Subcutaneous abdominal adipose tissue (tissue), 5 donors: ENCODE data around the gene TLR6.

Source experiments
- H3K27ac ChIP-seq: one replicate; pipeline ENCODE4 v1.7.0; 2013; ENCODE audit warnings: low read depth, mild to moderate bottlenecking, inconsistent platforms, low read length, moderate library complexity
- H3K27me3 ChIP-seq, 5 donors: one replicate each; pipeline ENCODE4 v1.7.0; 2013; ENCODE audit warnings: low read length in 5 of 5, inconsistent platforms in 1 of 5; ENCODE audit not compliant: control insufficient read depth in 5 of 5, insufficient read depth in 4 of 5
- H3K36me3 ChIP-seq, 5 donors: one replicate each; pipeline ENCODE4 v1.7.0; 2013; ENCODE audit warnings: low read length in 5 of 5; ENCODE audit not compliant: control insufficient read depth in 5 of 5, insufficient read depth in 5 of 5
- H3K4me1 ChIP-seq, 5 donors: one replicate each; pipeline ENCODE4 v1.7.0; 2013; ENCODE audit warnings: low read length in 5 of 5, mild to moderate bottlenecking in 3 of 5, moderate library complexity in 1 of 5; ENCODE audit not compliant: control insufficient read depth in 5 of 5, insufficient read depth in 5 of 5
- H3K4me3 ChIP-seq, 5 donors: one replicate each; pipeline ENCODE4 v1.7.0; 2013; ENCODE audit warnings: low read length in 5 of 5, low read depth in 1 of 5
- H3K9ac ChIP-seq, 5 donors: one replicate each; pipeline ENCODE4 v1.7.0; 2013; ENCODE audit warnings: low read length in 5 of 5, mild to moderate bottlenecking in 4 of 5, moderate library complexity in 3 of 5
- H3K9me3 ChIP-seq, 5 donors: one replicate each; pipeline ENCODE4 v1.7.0; 2013; ENCODE audit warnings: low read length in 5 of 5; ENCODE audit not compliant: control insufficient read depth in 5 of 5
- donor health status: healthy.
- donor health status: healthy.
- donor health status: healthy.
- donor health status: healthy.
- donor health status: healthy.

Gene TLR6

DNA sequence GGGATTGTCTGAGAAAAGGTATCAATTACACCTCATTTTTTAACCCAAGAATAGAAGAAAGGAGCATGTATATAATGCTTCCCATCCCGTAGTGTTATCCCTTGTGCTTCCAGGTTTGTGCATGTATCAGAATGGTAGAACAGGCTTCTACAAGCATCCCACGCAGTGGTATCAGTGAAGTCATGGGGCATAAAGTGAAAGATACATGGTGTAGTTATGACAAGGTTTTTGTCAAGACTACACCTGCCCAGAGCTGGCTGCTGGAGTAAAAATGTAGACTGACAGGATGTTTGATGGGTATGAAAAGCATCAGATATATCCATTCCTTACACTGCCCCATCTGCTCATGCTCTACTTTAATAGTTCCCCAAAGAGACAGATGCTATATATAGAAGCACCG is 61.5 kb downstream of the TLR6 start:
- Histone ChIP-seq H3K4me3 (no peak overlapping the region), H3K27ac (no peak overlapping the region), H3K27me3 (no peaks in the 10 kb centered on the region), H3K36me3 (peaks cover 4 to 24% (median 16%) of the 10 kb centered on the region in 5 donors), H3K4me1 (peaks cover 0 to 3% (median 0%) of the 10 kb centered on the region in 5 donors), H3K9me3 (peaks cover 0 to 13% (median 0%) of the 10 kb centered on the region in 5 donors), H3K9ac (no peak overlapping the region)

DNA sequence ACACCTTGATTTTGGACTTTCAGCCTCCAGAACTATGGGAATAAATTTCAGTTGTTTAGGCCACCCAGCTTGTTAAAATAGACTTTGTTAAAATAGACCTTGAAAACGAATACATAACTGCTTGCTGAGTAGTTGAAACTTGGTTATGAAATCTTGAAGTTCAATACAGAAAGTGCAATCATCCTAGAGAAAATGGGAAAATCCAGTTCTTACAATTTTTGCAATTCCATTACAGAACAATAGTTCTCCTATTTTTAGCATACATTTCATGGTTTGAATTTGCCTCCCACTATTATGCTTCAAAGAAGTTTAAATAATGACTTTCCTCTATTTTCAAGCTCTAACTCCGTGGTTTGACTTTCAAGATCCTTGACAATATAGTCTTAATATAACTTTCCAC is 62.6 kb downstream of the TLR6 start:
- Histone ChIP-seq H3K4me1 (peaks cover 0 to 3% (median 0%) of the 10 kb centered on the region in 5 donors), H3K9ac (no peak overlapping the region), H3K4me3 (no peak overlapping the region), H3K27ac (no peak overlapping the region), H3K9me3 (peaks cover 0 to 10% (median 0%) of the 10 kb centered on the region in 5 donors), H3K27me3 (no peaks in the 10 kb centered on the region), H3K36me3 (peaks cover 0 to 17% (median 9%) of the 10 kb centered on the region in 5 donors)

DNA sequence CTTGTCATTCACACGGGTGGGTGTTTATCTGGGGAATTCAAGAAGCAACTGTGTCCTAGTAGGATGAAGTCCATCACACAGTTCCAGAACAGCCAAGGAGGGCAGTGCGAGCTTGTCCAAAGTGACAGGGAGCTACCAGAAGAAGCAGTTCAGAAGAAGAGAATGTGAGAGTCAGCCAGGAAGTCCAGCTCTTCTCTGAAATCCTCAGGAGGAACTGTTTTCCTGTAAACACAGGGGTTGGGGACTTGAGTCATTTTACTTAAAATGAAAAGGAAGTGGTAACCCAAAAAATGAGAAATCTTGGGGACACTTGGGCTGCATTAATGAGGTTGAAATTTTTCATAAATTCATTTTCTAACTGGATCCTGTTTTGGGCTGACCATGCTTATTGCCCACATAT is 65.6 kb downstream of the TLR6 start:
- Histone ChIP-seq H3K9ac (no peak overlapping the region), H3K36me3 (peaks cover 0 to 5% (median 0%) of the 10 kb centered on the region in 5 donors), H3K4me3 (no peak overlapping the region), H3K27me3 (no peaks in the 10 kb centered on the region), H3K27ac (no peak overlapping the region), H3K9me3 (peaks cover 0 to 10% (median 0%) of the 10 kb centered on the region in 5 donors), H3K4me1 (peaks cover 0 to 3% (median 0%) of the 10 kb centered on the region in 5 donors)

DNA sequence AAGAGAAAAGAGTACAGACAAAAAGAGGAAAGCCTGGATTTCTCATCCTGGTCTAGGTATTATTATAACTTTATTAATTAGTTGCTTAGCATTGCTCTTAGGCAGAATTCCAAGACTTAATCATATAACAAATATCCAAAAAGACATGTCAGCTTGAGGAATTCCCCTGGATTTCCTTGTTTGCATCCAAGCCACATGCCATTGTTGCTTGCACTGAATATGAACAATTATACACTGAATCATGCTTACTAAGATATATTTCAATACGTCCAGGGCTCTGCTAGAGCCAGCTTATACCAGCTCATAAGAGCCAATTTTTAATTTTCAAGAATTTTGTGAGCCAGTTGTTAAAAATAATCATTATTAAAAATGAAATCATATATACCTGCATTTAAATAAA is 68.3 kb downstream of the TLR6 start:
- H3K27ac ChIP-seq = no peak overlapping the region

DNA sequence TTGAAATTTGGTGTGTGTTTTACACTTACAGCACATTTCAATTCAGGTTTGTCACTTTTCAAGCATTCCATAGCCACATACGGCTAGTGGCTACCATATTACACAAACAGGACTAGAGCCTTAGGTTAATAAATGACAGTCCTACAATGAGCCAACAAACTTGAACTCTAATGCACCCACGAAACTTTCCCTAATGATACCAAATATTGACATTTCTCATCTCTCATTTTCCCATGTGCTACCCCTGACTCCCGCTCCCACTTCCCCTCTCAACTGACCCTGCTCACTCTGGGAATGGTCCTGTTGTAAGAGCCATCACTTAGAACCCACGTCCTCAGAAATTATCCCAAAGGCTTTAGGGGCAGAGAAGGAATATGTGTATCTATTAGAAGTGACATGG is 68.9 kb downstream of the TLR6 start:
- no peak overlapping the region for H3K4me3 ChIP-seq
- H3K9ac ChIP-seq = no peak overlapping the region
- H3K4me1 ChIP-seq = peaks cover 0 to 5% (median 0%) of the 10 kb centered on the region in 5 donors
- H3K27me3 ChIP-seq = no peaks in the 10 kb centered on the region
- no peaks in the 10 kb centered on the region for H3K36me3 ChIP-seq
- no peaks in the 10 kb centered on the region for H3K9me3 ChIP-seq
- no peak overlapping the region for H3K27ac ChIP-seq

More for the DNA sequence above, 68.3 kb downstream of the TLR6 start:
- Histone ChIP-seq H3K36me3 (no peaks in the 10 kb centered on the region), H3K9ac (no peak overlapping the region), H3K27me3 (no peaks in the 10 kb centered on the region), H3K4me1 (peaks cover 0 to 3% (median 0%) of the 10 kb centered on the region in 5 donors), H3K4me3 (no peak overlapping the region), H3K9me3 (no peaks in the 10 kb centered on the region)

DNA sequence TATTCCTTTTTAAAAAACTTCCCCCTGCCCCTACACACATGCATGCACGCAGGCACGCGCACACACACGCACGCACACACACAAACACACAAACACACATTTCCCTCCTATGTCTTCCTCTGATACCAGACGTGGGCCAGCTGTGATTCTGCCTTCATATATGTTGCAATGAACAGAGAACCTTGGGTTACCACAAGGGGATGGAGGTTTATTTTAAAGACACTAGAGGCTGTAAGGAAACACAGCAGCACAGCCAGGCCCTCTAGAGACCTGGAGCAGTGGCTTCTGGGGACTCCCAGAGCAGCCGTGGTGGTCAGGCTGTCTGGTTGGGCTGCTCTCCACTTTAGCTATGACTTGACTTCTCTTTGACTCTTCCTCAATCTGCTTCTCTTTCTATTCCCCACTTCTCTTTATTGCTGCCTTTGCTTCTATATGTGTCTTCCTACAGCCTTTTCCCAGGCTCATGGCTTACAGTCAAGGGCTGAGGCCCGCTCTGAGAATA is 70.7 kb downstream of the TLR6 start:
- Histone ChIP-seq H3K4me3 (no peak overlapping the region), H3K9me3 (no peaks in the 10 kb centered on the region), H3K4me1 (peaks cover 0 to 4% (median 0%) of the 10 kb centered on the region in 5 donors), H3K9ac (no peak overlapping the region), H3K27me3 (no peaks in the 10 kb centered on the region), H3K27ac (no peak overlapping the region), H3K36me3 (no peaks in the 10 kb centered on the region)

DNA sequence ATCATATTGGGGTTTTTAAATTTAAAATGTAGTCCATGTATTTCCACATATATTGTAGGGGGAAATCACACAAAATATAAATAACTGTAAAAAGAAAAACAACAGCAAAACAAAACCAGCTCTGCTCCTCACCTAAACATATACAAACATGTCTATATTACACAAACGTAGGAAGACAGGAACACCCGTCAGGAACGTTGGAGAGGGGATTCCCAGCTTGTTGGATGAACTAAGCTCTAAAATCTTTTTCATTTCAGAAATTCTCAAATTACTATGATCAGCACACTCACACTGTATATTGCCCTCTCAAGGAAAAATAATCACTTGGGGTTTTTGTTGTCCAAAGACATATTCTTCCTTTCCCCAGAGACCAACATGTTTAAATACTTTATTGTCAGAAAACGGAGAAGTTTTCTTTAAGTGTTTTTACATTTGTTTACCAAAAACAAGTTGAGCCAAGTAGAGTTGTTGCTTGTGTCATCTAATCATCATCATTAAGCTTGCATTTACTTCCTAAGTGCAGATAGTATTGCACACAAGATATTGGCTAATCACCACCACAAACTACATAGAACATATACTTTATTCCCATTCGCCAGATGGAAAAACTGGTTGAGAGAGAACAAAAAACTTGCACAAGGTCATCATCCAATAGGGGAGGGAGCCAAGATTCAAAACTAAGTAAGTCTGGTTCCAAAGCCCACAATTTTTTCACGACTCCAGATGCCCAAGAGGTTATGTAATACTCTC is 71.4 kb downstream of the TLR6 start:
- Histone ChIP-seq H3K9me3 (no peaks in the 10 kb centered on the region), H3K4me3 (no peak overlapping the region), H3K27ac (no peak overlapping the region), H3K4me1 (peaks cover 0 to 4% (median 0%) of the 10 kb centered on the region in 5 donors), H3K36me3 (no peaks in the 10 kb centered on the region), H3K27me3 (no peaks in the 10 kb centered on the region), H3K9ac (no peak overlapping the region)

DNA sequence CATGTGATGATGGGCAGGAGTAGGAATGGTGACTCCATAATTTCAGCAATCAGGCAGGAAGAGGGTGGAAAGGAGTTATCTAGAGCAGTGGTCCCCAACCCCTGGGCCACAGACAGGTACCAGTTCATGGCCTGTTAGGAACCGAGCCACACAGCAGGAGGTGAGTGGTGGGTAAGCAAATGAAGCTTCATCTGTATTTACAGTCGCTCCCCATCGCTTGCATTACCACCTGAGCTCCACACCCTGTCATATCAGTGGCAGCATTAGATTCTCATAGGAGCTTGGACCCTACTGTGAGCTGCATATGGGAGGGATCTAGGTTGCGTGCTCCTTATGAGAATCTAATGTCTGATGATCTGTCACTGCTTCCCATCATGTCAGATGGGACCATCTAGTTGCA is 72.5 kb downstream of the TLR6 start:
- Histone ChIP-seq H3K4me1 (peaks cover 0 to 4% (median 0%) of the 10 kb centered on the region in 5 donors), H3K27ac (no peak overlapping the region), H3K9ac (no peak overlapping the region), H3K36me3 (no peaks in the 10 kb centered on the region), H3K9me3 (no peaks in the 10 kb centered on the region), H3K4me3 (no peak overlapping the region), H3K27me3 (no peaks in the 10 kb centered on the region)

DNA sequence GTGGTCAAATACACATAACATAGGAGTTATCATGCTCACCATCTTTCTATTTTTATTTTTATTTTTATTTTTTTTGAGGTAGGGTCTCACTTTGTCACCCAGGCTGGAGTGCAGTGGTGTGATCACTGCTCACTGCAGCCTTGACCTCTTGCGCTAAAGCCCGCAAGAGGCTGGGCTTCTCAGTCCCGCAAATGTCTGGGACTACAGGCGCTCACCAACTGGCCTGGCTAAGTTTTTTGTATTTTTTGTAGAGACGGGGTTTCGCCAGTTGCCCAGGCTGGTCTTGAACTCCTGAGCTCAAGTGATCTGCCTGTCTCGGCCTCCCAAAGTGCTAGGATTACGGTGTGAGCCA is 73.5 kb downstream of the TLR6 start:
- Histone ChIP-seq H3K9me3 (no peaks in the 10 kb centered on the region), H3K4me3 (no peak overlapping the region), H3K9ac (no peak overlapping the region), H3K4me1 (peaks cover 0 to 4% (median 0%) of the 10 kb centered on the region in 5 donors), H3K36me3 (no peaks in the 10 kb centered on the region), H3K27ac (no peak overlapping the region), H3K27me3 (no peaks in the 10 kb centered on the region)

DNA sequence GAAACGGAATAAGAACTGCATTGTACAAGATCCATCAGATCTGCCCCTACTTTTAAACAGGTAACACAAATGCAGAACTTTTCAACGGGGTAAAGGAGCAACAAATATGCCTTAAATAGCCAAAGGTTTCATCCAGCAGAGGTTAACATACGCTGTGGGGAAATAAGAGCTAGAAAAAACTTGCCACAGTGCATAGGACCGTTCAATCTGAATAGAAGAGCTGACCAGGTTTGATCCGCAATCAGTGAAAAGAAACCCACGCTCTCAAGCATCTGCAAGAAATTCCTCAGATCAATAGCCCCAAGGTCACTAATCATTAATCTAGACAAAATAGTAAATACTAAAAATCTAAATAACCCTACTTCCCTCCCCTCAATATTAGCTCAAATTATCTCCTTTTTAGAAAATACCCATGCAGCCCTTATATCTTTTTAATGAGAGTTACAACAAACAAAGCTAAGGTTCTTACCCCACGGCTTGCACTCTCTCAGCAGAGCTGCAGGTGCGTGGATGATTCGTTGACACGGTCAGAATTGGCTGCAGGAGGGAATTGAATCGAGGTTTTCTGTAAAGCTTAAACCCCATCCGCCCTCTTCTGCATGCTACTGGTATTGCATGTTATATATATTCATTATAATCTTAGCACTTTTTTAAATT is 74.0 kb downstream of the TLR6 start, which contains the start of gene TLR10:
Gene TLR10 (minus strand): TSS at position 539 of the 657 bp plus-strand sequence. CDS start 7,400 bp downstream, outside the sequence.
- H3K4me1 ChIP-seq = peaks cover 0 to 4% (median 0%) of the 10 kb centered on the region in 5 donors
- no peak within 1 kb of the TSS for H3K27ac ChIP-seq
- H3K9ac ChIP-seq = no peak within 1 kb of the TSS
- no peaks in the 10 kb centered on the region for H3K36me3 ChIP-seq
- H3K27me3 ChIP-seq = no peaks in the 10 kb centered on the region
- no peaks in the 10 kb centered on the region for H3K9me3 ChIP-seq
- no peak within 1 kb of the TSS for H3K4me3 ChIP-seq
